Measurements from ENCODE around the gene SF3B3.
"Not testable (repeated sequence)": the region's sequence is repeated elsewhere in the genome, so short reads cannot be mapped to it uniquely, and the experiment has no call there.

SF3B3 gene

GRCh38 chr16:70592106-70592571, 68.5 kb downstream of the SF3B3 start:
- no peak for DNase-seq

DNA sequence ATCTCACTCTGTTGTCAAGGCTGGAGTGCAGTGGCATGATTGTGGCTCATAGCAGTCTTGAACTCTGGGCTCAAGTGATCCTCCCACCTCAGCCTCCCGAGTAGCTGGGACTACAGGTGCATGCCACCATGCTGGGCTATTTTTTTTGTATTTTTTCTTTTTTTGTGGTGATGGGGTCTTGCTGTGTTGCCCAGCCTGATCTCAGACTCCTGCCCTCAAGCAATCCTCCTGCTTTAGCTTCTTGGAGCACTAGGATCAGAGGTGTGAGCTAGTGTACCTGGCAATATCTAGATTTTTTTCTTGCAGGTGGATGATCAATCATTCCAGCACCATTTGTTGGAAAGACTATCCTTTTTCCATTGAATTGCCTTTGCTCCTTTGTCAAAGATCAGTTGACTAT, 69.9 kb downstream of the SF3B3 start:
- no peak for DNase-seq

DNA sequence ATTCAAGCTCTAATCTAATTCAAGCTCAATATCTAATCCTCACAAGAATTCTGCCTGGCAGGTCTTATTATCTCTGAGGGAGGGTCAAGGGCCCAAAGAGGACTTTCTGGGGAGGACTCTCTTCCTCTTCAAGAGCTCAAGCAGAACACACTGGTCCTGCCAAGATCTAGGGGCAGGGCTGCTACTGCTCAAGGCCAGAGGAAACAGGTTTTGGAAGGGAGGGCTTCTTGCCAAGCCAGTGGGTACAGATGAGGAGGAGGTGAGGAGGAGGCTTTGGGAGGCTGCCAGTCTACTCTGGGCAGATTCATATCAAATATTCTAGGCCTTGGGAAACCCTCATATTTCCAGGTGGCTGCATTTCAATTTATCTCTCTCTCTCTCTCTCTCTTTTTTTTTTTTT, 71.0 kb downstream of the SF3B3 start:
- DNase-seq, result no peak

GRCh38 chr16:70597135-70597835, 73.7 kb downstream of the SF3B3 start:
- DNase-seq, result no peak

DNA sequence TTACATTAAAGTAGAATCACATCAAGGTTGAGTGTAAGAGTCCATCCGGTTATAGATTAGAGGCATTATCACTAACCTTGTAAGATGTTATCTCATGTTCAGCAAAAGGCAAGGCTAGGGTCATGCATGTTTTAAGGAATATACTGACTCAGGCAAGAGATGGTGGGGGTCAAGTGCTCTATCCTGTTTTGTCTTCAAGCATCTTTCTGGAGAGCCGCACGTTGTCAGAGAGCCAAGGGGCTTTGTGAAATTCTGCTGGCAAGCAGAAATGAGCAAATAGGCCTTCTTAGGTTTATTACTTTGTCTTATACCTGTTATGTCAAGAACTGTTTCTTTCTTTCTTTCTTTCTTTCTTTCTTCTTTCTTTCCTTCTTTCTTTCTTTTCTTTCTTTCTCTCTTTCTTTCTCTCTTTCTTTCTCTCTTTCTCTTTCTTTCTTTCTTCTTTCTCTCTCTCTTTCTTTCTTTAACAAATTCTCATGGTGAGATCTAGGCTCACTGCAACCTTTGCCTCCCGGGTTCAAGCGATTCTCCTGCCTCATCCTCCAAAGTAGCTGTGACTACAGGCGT, 75.4 kb downstream of the SF3B3 start:
- DNase-seq, result no peak

- DNase-seq, result no peak
Measured at GRCh38 chr16:70600730-70601129, 77.1 kb downstream of the SF3B3 start.

DNA sequence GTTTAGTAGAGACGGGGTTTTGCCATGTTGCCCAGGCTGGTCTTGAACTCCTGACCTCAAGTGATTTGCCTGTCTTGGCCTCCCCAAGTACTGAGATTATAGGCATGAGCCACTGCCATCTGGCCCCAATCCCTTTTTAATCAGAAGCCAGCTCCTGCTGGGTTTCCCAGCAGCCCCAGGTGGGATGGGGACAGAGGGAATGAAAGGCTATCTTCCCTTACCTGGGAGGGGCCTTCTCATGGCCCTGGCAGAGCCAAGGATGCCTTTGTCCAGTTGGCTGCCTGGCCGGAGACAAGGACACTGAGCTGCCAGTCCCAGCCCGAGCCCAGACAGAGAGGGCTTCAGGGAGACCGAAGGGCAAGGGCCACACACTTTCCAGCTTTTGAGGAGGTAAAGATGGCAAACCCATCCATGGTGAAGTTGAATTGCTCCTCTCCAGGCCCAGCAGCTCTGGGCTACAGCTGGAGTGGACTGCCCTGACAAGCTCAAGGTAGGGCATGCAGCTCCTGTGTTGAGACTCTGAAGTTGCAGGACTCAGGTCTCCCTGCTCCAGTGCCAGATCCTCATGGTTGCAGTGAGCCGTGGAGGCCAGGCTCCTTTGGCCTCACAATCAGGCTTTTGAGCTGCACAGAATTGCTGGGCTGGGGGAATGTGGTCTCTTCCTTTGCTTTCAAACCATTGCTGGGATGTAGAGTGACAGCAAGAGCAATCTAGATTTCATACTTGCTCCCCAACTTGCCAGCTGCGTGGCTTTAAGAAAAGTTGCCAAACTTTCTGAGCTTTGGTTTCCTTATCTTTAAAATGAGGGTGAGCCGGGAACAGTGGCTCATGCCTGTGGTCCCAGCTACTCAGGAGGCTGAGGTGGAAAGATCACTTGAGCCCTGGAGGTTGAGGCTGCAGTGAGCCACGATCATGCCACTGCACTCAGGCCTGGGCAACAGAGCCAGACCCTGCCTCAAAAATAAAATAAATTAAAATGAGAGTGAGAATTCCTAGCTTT, 78.3 kb downstream of the SF3B3 start:
- DNase-seq, result no peak

GRCh38 chr16:70602831-70603230, 79.2 kb downstream of the SF3B3 start:
- no peak for DNase-seq

DNA sequence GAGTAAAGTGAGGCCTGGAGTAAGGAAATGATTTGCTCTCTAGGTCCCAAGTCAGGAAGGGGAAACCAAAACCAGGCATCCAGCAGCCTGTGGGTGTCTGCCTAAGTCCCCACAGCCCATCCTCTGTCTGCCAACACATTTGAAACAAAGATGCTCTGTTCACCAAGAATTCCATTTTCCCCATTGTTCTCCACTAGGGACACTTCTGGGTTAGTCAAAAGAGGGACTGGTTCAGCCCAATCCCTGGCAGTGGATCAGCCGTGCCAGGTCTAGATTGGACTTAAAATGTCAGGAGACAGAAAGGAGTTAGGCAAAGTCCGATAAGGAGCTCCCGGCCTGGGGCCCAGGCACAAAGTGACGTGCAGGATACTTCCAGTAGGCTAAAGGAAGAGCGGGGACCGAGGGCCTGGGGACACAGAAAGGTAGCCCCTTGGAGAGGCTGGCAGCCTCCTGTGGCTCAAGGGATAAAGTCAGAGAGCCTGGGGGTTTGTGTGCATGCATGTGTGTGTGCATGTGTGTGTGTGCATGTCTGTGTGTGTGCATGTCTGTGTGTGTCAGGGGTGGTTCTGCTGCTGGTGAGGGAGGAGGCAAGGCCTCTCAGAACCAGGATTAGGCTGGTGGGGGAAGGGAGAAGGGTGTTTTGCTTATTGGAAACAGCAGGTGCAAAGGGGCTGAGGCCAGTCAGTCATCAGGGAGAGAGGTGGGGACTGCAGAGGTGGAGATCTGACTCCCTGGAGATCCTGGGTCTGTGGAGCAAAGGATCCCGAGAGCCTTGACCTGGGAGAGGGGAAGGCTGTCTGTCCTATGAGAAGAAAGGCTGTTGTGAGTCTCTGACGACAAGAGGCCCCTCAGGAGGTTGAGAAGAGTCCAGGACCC, 81.0 kb downstream of the SF3B3 start:
- DNase-seq, result no peak

DNA sequence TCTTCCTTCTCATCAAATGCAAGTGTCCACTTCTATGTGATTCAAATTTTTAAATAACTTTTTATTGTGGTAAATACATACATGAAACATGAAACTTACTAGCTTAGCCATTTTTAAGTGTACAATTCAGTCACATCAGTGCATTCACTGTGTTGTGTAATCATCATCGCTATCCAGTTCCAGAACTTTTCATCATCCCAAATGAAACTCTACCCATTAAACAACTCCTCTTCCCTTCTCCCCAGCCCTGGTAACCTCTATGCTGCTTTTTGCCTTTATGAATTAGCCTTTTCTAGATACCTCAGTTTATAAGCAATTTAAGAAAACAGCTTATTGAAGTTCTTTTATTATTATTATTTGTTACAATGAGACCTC, 81.7 kb downstream of the SF3B3 start:
- no peak for DNase-seq

DNA sequence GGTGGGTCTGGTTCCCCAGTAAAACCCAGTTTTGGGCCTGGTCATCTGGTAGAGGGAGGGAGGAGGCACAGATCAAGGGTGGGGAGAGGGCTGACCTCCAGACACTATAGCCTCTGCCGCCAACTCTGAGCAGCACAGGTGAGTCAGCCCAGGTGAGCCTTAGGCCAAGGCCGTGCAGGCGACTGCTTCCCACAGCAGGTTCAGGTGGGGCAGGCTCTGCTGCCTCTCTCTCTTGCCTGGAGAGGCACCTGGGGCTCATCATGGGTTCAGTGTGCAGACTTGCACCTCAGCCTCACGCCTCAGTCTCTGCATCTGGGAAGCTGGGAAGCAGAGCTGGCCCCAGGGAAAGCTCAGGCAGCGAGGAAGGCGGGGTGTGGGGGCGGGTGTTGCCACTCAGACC, 84.9 kb downstream of the SF3B3 start:
- DNase-seq, result no peak

GRCh38 chr16:70610273-70611223, 86.9 kb downstream of the SF3B3 start:
- DNase-seq, result no peak

- no peak for DNase-seq
Measured at GRCh38 chr16:70611224-70611598, 87.6 kb downstream of the SF3B3 start.

- DNase-seq, result no peak
Measured at GRCh38 chr16:70611785-70612303, 88.2 kb downstream of the SF3B3 start.

DNA sequence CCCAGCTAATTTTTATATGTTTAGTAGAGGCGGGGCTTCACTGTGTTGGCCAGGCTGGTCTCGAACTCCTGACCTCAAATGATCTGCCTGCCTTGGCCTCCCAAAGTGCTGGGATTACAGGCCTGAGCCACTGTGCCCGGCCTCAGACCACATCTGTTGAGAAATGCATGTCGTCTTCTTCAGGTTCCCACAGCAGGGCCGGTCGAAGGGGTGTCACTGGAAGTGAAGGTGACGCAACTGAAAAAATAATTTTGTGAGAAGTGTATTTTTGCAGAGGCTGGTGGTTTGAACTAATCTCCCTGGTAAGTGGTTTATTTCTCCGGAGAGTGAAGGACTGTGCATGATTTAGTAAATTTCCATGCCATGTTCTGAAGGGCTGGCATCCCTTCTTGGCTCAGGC, 89.3 kb downstream of the SF3B3 start:
- no peak for DNase-seq

DNA sequence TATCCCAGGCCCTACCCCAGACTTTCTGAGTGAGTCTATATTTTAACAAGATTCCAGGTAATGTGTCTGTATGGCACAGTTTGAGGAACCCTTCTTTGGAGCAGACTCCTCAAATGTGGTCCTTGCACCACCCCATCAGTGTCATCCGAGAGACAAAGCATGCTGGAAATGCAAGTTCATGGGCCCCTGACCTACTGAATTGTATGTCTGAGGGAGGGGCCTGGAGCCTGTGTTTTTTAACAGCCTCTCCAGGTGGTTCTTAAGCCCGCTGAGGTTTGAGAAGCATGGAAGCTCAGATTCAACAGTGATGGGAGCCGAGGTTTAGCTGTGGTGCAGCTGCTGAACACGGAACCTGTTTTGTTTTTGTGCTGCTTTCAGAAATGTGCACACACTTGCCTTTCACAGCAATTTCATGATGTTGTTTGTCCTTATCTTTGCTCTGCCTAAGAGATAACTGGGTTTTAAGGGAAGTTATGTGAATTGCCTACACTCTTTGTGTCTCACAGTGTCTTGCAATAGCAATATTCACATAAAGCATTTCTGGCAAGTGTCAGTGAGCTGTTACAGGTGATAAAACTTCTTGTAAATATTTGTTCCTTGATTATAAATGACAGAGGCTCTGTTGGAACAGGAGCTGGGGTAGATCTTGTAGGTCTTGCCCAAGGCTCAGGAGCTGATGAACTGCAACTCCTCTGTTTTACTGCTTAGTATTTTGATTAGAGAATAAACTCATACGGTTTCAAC, 90.8 kb downstream of the SF3B3 start:
- no peak for DNase-seq

GRCh38 chr16:70615945-70616344, 92.3 kb downstream of the SF3B3 start:
- DNase-seq, result no peak

DNA sequence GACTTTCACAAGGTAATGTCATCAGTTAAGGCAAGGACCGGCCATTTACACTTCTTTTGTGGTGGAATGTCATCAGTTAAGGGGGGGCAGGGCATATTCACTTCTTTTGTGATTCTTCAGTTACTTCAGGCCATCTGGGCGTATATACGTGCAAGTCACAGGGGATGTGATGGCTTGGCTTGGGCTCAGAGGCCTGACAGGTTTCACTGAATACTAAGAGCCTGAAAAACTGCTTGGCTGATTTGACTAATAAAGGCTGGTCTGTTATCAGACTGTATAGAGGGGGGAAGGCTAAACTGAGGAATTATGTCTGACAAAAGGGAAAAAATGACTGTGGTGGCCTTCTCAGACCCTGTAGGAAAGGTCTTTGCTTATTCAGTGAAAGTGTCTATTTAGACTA, 98.2 kb downstream of the SF3B3 start:
- DNase-seq, result not testable (repeated sequence)
